HPDE6-E6E7 (cell line): ENCODE data around the gene SLC16A3.
"Not testable (repeated sequence)": the region's sequence is repeated elsewhere in the genome, so short reads cannot be mapped to it uniquely, and the experiment has no call there.

Source experiments
- DNase-seq: peaks from one replicate; pipeline ENCODE4 v3.0.0; 2011; ENCODE audit warnings: missing footprints; ENCODE audit errors: extremely low spot score

The SLC16A3 gene

DNA sequence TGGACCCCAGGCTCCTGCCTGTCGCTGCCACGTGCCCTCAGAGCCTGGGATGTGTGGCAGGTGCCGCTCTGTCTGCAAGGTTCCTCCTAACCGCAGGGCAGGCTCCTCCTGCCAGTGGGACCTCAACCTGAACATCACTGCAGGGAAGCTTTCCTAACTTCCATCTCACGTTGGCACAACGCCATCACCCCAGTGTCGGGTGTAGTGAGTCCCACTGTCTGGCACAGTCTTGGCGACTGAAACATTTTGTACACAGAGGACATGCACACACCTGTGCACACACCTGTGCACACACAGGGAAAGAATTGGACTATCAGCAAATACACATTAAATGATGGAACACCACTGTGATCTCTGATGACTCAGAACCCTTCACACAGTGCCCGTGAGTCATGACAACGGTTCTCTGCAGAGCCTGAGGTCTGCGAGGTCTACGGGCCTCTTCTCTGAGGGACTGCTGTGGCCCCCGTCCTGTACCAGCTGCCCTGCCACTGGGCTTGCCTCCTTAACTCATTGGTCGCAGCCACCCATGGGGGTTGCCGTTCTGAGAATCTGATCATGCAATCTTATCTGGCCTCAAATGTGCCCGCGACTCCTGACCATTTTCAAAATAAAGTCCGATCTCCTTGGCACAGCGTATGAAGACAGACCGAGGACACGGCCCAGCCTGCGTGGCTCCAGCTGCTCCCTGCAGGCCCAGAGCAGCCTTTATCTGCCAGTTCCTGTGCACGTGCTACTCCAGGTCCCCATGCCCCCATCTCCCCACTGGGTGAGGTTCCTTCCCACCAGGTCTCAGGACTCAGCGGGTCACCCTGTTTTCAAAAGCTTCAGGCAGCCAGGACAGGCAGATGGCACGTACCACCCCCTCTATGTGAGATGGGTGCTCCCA lies 23.8 kb upstream of the SLC16A3 start:
- peak; percentile 88 for DNase-seq

DNA sequence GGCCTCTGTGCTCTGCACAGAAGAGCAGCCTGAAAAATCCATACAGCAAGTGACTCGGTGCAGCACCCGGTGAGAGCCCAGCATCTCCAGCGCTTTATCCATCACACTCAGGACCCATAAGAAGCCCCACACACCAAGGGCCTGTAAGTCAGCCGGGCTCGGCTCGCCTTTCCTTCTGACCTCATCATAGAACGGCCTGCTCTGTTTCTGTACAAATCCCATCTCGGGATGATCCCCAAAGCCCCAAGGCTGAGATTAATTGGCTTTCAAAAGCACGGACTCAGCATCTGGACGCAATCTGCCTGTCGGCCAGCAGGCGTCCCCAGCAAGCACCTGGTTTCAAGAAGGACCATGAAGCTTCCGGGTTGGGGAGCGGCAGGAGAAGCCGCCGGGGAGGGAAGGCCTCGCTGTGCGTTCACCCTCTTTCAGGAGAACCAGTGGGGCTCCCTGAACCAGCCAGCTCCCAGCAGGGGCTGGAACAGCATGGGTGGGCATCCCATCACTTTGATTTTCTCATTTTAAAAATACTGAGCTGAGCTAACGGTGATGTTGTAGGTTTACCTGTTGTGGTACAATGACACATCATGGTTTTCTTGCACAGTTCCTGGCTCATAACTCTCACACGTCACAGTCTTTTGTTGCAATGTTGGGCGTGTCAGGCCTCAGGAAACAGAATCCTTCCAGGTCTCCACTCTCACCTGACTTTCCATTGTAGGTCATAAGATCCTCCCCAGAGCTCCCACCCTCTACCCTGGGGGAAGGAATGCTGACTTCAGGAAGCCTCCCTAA lies 22.9 kb upstream of the SLC16A3 start:
- peak; percentile 89 for DNase-seq

DNA sequence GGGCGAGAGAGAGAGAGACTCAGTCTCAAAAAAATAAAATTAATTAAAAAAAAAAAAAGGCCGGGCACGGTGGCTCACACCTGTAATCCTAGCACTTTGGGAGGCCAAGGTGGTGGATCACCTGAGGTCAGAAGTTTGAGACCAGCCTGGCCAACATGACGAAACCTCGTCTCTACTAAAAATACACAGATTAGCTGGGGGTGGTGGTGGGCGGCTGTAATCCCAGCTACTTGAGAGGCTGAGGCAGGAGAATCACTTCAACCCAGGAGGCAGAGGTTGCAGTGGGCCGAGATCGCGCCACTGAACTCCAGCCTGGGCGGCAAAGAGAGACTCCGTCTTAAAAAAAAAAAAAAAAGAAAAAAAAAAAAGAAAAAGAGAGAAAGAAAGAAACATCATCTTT lies 18.2 kb upstream of the SLC16A3 start:
- not testable (repeated sequence) for DNase-seq

DNA sequence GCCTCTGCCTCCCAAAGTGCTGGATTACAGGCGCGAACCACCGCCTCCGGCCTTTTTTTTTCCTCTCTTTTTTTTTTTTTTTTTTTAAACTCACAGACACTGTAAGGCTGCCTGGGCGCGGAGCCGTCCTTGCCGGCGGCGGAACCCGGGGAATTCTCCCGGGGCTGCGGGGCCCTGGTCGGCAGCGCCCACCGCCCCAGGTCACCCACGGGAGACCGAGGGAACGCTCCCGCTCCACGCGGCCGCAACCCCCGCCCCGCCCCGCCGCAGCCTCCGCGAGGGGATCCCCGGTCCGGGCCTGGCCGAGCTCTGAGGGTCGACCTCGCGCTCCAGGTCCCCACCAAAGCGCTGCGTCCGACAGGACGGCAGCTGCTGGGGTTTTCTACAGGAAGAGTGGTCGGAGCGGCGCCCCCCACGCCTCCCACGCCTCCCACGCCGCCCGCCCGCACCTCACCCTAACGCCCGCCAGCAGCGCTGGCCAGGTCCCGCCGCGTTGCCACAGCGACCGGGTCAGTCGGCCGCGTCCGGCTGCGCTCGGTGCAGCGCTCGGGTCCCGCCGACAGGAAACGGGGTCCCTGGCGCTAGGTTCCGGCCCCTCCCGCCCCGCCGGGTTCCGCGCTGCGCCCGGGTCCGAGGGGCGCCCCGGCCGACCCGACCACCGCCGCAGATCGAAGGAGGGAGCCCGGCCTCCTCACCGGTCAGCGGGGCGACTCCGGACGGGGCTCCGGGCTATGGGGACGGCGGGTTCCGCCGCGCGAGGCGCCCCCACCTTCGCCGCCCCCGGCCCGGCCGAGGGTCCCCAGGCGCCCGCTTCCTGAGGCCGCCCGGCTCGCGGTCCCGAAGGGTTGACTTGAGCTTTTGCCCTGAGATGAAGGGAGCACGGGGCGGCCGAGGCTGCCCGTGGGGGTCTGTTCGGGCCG lies 16.3 kb upstream of the SLC16A3 start, which contains the start of gene CCDC57:
Gene CCDC57 (minus strand): TSS at position 512 of the 920 bp plus-strand sequence. CDS start 10,898 bp downstream, outside the sequence.
- peak; percentile 80 for DNase-seq

DNA sequence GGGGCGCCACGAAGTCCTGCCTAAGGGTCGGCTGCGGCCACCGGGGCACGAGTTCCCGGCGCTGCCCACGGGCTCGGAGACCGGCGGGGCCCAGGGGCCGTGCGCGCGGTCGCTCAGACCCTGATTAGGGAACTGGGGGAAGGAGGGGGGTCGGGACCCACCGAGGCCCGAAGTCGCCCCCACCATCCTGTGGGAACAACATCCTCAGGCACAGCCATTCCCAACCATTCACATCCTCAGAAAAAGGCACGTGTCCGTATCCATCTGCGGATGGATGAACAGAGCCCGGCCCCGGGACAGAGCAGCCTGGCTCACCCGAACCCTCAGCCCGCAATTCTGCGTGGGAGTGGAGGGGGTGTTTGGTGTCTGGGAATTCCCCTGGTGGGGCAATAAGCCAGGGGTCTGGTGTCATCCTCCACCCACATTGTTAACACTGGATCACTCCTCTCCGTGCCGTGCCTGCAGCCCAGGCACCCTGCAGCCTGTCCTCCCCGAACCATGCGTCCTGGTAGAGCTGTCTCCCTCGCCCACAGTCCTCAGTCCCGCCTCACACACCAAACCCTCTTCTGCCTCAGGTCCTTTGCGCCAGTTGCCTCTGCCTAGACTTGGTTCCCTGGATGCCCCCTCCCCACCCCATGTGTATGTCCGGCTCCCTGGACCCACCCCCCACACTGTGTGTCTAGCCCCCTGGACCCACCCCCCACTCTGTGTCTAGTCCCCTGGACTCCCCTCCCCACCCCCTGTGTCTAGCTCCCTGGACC lies 15.4 kb upstream of the SLC16A3 start:
- DNase-seq: peak; percentile 86

DNA sequence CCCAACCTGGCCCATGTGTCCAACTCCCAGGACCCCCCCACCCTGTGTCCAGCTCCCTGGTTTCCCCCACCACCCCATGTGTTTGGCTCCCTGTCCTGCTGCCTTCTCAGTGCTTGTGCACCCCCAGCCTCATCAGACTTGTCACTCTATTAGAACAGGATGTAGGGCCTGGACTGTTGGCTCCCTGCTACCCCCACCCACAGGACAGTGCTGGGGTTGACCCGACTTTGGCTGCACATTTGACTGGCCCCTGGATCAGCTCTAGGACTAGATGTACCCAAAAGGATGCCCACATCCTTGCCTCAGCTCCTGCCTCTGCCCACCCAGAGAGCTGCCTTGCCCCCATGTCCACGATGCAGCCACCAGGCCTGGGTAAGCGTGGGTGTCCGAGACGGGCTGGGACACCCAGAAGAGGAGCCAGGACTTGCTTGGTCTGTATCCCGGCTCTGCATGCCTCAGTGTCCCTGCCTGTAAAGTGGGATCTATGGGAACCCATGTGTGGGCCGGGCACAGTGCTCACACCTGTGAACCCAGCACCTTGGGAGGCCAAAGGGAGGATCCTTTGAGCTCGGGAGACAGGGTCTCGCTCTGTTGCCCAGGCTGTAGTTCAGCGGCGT lies 14.7 kb upstream of the SLC16A3 start:
- no peak for DNase-seq

DNA sequence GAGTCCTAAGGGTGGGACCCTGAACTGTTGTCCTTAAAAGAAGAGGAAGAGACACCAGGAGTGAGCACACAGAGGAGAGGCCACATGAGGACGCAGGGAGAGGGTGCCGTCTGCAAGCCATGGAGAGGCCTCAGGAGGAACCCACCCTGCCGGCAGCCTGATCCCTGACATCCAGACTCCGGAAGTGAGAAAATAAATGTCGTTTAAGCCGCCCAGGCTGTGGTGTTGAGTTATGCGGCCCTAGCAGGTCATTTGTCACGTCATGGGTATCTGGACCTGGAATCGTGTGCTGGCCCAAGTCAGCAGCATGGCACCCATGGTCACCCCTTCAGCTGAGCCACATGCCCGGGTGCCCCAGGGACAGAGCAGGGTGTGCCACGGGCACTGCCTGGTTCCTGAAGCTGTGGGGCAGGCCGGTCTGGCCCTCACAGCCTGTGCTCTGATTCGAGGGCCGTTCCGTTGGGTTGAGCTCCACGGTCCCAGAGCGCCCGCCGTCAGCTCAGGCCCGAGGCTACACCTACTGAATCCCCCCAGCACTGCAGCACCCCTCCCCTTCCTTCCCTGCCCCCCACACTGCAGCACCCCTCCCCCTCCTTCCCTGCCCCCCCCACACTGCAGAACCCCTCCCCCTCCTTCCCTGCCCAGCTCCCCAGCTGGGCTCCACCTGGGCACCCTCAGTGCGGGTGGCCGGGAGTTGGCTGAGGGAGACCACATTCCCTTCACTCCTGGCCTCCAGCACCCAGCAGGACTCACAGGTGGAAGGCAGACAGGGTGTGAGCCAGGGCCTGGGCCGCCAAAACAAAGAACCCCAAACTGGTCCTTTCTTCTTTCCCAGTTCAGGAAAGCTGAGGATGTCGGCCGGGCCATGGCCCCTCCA lies 13.5 kb upstream of the SLC16A3 start:
- DNase-seq: no peak

DNA sequence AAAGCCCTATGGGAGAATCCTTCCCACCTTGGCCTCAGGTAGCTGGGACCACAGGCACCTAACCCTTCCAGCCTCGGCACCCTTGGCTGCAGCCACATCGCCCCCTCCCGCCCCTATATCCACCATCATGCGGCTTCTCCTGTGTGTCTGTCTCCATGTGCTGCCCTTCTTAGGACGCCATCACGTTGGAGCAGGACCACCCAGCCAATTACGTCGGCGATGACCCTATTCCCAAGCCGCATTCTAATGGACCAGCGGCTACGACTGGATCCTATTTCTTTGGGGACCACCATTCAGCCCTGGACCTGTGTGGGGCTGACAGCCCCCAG lies 12.9 kb upstream of the SLC16A3 start:
- no peak for DNase-seq

DNA sequence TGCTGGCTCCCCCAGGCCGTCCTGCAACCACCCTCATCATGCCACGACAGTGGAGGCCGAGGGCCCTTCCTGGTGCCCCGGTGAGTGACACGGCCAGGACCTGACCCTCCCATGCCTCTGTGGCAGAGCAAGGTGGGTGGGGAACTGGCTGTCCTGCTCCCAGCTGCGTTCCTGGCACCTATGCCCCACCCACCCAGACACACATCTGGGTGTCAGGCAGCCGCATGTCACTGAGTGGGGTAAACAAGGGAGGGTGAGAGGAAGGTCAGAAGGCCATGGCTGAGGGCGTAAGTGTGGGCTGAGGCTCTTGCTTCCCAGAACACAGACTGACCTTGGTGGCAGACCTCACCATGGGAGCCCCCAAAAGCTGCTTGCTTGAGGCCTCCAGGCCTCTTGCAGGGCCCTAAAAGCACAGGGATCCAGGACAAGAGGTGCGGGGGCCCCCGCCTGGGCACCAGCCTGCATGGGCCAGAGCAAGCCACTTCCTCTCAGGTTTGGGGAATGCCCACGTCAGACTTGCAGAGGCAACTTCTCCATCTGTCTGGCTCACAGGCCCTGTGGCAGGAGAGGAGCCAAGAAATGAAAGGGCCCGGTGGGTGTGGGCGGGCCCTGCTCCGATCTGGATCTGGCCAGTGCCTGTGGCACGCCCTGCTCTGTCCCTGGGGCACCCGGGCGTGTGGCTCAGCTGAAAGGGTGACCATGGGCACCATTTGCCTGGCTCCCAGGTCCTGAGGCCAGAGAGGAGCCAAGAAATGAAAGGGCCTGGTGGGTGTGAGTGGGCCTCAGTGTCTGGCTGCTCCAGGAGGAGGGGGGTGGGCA lies 12.3 kb upstream of the SLC16A3 start:
- peak; percentile 69 for DNase-seq

DNA sequence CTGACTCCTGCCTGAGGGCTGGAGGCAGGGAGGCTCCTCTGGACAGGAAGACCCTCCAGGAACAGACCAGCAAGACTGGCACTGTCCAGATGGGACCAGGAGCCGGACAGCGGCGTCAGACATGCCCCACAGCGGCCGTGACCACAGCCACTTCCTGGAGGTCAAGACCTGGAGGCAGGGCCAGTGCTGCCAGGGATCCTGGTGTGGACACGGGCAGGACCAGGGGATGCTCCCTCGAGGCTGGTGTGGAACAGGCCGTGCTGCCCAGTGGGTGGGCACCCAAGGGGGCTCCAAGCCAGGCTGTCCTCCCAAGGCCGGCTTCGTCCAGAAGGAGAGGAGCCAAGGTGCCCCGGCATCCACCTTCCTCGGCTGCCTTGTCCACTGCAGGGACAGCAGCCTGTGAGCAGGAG lies 11.7 kb upstream of the SLC16A3 start:
- DNase-seq: no peak

DNA sequence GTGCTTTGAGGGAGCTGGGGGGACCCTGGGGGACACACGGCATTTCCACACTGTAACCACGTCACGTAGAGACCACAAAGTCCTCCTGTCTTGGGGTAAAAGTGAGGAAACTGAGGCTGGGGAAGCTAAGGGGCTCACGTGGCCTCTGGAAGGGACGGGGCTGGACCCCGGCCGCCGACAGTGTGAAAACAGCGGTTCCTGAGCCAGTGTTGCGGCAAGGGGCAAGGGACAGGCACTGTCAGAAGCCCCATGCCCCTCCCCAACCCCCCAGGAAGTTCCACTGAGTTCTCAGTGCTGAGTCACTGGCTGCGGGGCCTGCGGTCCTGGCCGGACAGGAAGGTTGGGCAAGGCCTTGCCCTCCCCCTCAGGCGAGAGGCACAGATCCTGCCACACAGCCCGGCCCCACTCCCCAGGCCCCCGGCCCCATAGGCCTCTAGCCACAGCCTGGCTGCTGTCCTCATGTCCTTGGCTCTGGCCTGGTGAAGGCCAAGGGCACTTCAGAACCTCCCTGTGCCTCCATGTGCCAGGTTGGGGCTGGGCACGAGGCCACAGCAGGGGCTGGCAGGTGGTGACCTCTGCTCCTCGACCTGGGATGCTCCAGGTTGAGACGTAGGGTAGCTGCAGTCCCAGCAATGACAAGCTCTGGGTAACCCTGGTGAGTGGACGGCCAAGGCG lies 11.2 kb upstream of the SLC16A3 start:
- no peak for DNase-seq

DNA sequence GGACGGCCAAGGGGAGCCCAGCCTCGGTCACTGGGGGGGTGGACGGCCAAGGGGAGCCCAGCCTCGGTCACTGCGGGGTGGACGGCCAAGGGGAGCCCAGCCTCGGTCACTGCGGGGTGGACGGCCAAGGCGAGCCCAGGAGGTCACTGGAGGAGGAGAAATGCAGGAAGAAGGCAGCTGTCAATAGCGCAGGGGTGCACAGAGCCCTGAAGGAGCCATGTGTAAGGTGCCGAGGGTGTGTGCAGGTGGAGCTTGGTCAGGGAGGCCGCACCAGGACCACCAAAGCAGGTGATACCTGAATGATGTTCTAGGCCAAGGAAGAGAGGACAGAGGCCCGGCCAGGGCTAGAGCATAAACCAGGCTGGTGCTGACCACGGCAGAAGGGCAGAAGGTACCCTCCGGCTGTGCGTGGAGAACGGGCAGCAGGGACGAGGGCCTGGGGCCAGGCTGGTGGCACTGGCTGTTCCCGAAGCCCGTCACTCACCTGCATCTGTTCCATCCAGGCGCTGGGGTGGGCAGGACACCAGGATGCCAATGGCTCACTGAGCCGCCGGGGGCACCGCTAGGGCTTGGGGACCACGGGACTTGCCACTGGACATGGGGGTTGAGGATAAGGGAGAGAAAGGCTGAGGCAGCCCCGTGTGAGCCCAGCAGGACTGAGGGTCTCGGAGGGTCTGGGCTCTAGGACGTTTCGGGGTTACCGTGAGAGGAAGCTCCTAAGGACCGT lies 10.3 kb upstream of the SLC16A3 start:
- no peak for DNase-seq

DNA sequence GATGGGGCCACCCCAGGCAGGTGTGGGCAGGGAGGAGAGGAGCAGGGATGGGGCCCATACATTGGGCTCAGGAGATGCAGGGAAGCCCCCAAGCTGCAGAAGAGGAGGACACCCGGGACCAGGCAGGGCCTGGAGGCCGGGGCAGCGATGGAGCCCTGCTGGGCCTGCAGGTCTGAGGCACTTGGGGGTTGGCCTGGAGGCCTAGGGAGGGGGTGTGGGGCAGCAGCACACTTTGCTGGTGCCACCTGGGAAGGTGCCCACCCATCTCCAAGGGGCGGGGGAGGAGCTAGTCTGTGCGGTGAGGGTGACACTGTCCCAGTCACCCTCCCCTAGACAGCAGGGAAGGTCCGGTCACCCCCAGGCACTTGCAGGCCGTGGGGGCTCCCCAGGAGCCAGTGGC lies 9.8 kb upstream of the SLC16A3 start:
- no peak for DNase-seq

DNA sequence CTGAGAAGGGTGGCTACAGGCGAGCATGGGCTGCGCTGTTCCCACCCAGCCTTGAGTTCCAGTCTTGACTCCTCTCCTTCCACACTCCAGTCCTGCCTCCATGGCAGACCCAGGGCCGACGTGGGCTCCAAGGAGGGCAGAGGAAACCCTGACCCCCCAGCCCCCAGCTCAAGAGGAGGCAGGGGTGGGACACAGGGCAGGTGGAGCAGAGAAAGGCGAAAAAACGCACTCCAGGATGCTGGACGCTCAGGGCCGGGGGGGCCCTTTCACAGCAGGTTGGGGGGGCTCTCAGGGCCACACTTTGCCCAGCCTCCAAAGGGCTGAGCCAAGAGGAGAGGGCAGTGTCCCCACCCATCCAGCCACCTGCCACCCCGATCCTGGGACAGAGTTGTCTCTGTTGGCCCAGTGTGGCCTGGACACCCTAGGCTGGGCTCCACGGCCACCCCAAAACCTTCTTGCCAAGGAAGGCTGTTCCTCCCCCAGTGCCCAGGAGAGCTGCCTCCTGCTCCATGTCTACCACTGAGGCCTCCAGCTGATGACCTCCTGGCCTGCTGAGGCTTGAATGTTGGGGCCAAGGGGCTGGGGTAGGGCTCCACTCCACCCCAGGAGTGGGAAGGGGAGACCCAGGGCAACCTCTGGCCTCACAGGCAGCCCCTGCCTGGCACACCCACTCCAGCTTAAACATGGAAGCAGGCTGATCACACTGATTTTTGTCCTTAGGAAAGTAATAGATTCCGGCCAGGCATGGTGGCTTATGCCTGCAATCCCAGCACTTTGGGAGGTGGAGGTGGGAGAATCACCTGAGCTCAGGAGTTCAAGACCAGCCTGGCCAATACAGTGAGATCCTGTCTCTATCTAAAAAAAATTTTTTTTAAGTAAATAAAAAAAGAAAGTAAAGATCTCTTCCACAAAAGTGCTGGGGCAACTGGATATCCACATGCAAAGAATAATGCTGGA lies 8.8 kb upstream of the SLC16A3 start:
- DNase-seq: no peak

DNA sequence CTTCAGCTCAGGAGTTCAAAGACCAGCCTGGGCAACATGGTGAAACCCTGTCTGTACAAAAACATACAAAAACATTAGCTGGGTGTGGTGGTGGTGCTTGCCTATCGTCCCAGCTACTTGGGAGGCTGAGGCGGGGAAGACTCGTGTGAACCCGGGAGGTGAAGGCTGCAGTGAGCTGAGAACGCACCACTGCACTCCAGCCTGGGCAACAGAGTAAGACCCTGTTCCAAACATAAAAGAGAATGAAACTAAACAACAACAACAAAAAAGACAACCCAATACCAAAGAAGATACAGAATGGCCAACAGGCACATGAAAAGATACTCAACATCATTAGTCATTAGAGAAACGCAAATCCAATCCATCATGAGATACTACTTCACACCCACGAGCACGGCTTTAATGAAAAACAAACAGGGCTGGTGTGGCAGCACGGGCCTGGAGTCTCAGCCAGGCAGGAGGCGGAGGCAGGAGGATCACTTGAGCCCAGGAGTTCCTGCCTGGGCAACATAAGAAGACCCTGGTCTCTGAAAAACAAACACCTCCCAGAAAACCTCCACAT lies 7.4 kb upstream of the SLC16A3 start:
- DNase-seq: no peak

DNA sequence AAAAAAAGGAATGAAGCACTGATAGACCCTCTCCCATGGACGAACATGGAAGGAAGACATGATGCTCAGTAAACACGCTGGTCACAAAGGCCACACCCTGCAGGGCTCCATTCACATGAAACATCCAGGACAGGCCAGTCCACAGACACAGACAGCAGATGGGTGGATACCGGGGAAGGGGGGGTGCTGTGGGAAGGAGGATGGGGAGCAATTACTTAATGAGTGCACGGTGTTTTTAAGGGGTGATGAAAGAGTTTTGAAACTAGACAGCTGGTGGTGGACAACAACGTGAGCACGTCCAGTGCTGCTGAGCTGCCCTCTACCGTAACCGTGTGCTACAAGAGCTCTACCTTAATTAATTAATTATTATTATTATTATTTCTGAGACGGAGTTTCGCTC lies 6.0 kb upstream of the SLC16A3 start:
- no peak for DNase-seq
